HG02763 (cell line): ENCODE results near the gene PCDHA4.
"Not testable (repeated sequence)": the region's sequence is repeated elsewhere in the genome, so short reads cannot be mapped to it uniquely, and the experiment has no call there.

ENCODE experiments used
- ATAC-seq: cut with Tn5 transposase; IDR thresholded peaks from one replicate; pipeline ENCODE4 v1.9.1; 2021; ENCODE audit warnings: mild to moderate bottlenecking, moderate library complexity; ENCODE audit not compliant: unreplicated experiment

The PCDHA4 gene

GRCh38 chr5:140806834-140807775, at the start of gene PCDHA4:
Gene PCDHA4, plus strand, starts transcription at chr5:140807068.
- no peak for ATAC-seq

- ATAC-seq = no peak
Observed at GRCh38 chr5:140764177-140764973, 42.5 kb upstream of the PCDHA4 start.

GRCh38 chr5:140767444-140767843, 39.4 kb upstream of the PCDHA4 start:
- ATAC-seq = no peak

GRCh38 chr5:140780512-140780911, 26.4 kb upstream of the PCDHA4 start:
- no peak for ATAC-seq

GRCh38 chr5:140785905-140786686, 20.8 kb upstream of the PCDHA4 start, which contains the start of gene PCDHA1:
Gene PCDHA1, plus strand, starts transcription at chr5:140786140.
- no peak for ATAC-seq

- not testable (repeated sequence) for ATAC-seq
Observed at GRCh38 chr5:140787422-140787821, 19.4 kb upstream of the PCDHA4 start.

- ATAC-seq = not testable (repeated sequence)
Observed at GRCh38 chr5:140787849-140788504, 18.9 kb upstream of the PCDHA4 start.

- no peak for ATAC-seq
Observed at GRCh38 chr5:140791089-140791488, 15.8 kb upstream of the PCDHA4 start.

- ATAC-seq = no peak
Observed at GRCh38 chr5:140794595-140795258, 12.1 kb upstream of the PCDHA4 start, which contains the start of gene PCDHA2. Gene PCDHA2, plus strand, starts transcription at chr5:140794852.

GRCh38 chr5:140795259-140795641, 11.6 kb upstream of the PCDHA4 start:
- no peak for ATAC-seq

GRCh38 chr5:140796072-140796717, 10.7 kb upstream of the PCDHA4 start:
- not testable (repeated sequence) for ATAC-seq

GRCh38 chr5:140796718-140797095, 10.2 kb upstream of the PCDHA4 start:
- no peak for ATAC-seq

GRCh38 chr5:140800816-140801493, 5.9 kb upstream of the PCDHA4 start, which contains the start of gene PCDHA3:
Gene PCDHA3, plus strand, starts transcription at chr5:140801057.
- no peak for ATAC-seq

- no peak for ATAC-seq
Observed at GRCh38 chr5:140801494-140801841, 5.4 kb upstream of the PCDHA4 start.

GRCh38 chr5:140802381-140802780, 4.5 kb upstream of the PCDHA4 start:
- ATAC-seq = not testable (repeated sequence)

- ATAC-seq = no peak
Observed at GRCh38 chr5:140802781-140803271, 4.0 kb upstream of the PCDHA4 start.

- ATAC-seq = not testable (repeated sequence)
Observed at GRCh38 chr5:140808241-140808888, 1.5 kb downstream of the PCDHA4 start.

- ATAC-seq = no peak
Observed at GRCh38 chr5:140808889-140809291, 2.0 kb downstream of the PCDHA4 start.
